SK-N-SH (cell line): ENCODE results near the gene KRTAP22-1. TPM values are rescaled to one million over a fixed set of nuclear protein-coding genes. Genes with fewer than 3 reads are reported as not detected.

ENCODE experiments used
- CTCF ChIA-PET: fragments of 300-600, 350-600 bp; formaldehyde crosslinking; extraction: SDS; loops from one replicate; lab custom pipeline; 2021; lab: Yijun Ruan, JAX
- POLR2A ChIA-PET: fragments of 350-600 bp; sonication (Branson Sonifier 250); formaldehyde crosslinking; extraction: SDS; loops from one replicate; lab custom pipeline; 2020; ENCODE audit warnings: antibody characterized with exemption, inconsistent platforms; lab: Yijun Ruan, JAX
- DNase-seq: peaks from one replicate; pipeline ENCODE4 v3.0.0; 2012
- H2AFZ ChIP-seq: fragments of 200-600 bp; sonication (generic); 2 replicates; pipeline ENCODE4 v1.8.1; 2016; ENCODE audit warnings: antibody characterized with exemption, mild to moderate bottlenecking, low read depth
- H3F3A ChIP-seq: fragments of 200-600 bp; sonication (generic); replicated peaks from 2 replicates; pipeline ENCODE3; 2016; ENCODE audit warnings: antibody characterized with exemption, mild to moderate bottlenecking; ENCODE audit not compliant: insufficient read depth
- H3K27ac ChIP-seq, 2 experiments: fragments of 200-500 bp in 1 of 2; fragments of 200-600 bp in 1 of 2; sonication (Bioruptor generic) in 1 of 2; sonication (generic), shearing (Covaris generic) in 1 of 2; 2 replicates each; pipeline versions ENCODE4 v1.5.1 to v1.6.1; 2014 to 2016; ENCODE audit warnings: low read depth in 2 of 2, inconsistent platforms in 1 of 2, low read length in 1 of 2, mild to moderate bottlenecking in 1 of 2, mixed read lengths in 1 of 2
- H3K27me3 ChIP-seq: fragments of 200-600 bp; sonication (generic), shearing (Covaris generic); 2 replicates; pipeline ENCODE4 v1.6.1; 2016; ENCODE audit warnings: mixed run types; ENCODE audit not compliant: insufficient read depth
- H3K36me3 ChIP-seq, 2 experiments: fragments of 200-500 bp in 1 of 2; fragments of 200-600 bp in 1 of 2; sonication (Bioruptor generic) in 1 of 2; sonication (generic) in 1 of 2; replicated peaks in 1 of 2; 2 replicates each; pipeline versions ENCODE3 to v1.5.1; 2014 to 2016; ENCODE audit warnings: low read length in 1 of 2, mild to moderate bottlenecking in 1 of 2; ENCODE audit not compliant: insufficient read depth in 2 of 2, control insufficient read depth in 1 of 2
- H3K4me1 ChIP-seq, 2 experiments: fragments of 200-500 bp in 1 of 2; fragments of 200-600 bp in 1 of 2; sonication (Bioruptor generic) in 1 of 2; sonication (generic), shearing (Covaris generic) in 1 of 2; 2 replicates each; pipeline versions ENCODE4 v1.5.1 to v1.6.1; 2014 to 2016; ENCODE audit warnings: low read depth in 1 of 2, low read length in 1 of 2, mixed run types in 1 of 2; ENCODE audit not compliant: insufficient read depth in 2 of 2, control insufficient read depth in 1 of 2
- H3K4me2 ChIP-seq: fragments of 200-600 bp; sonication (generic), shearing (Covaris generic); 2 replicates; pipeline ENCODE4 v1.6.1; 2017; ENCODE audit warnings: mixed run types
- H3K4me3 ChIP-seq, 2 experiments: fragments of 200-500 bp in 1 of 2; fragments of 200-600 bp in 1 of 2; sonication (Bioruptor generic) in 1 of 2; sonication (generic), shearing (Covaris generic) in 1 of 2; 2 replicates each; pipeline versions ENCODE4 v1.5.1 to v1.8.1; 2014 to 2016; ENCODE audit warnings: low read depth in 2 of 2, inconsistent platforms in 1 of 2, low read length in 1 of 2, mild to moderate bottlenecking in 1 of 2, mixed read lengths in 1 of 2, moderate library complexity in 1 of 2
- H3K79me2 ChIP-seq: fragments of 200-600 bp; sonication (generic); 2 replicates; pipeline ENCODE4 v1.8.1; 2017; ENCODE audit warnings: mild to moderate bottlenecking; ENCODE audit not compliant: insufficient read depth
- H3K9ac ChIP-seq: fragments of 200-600 bp; sonication (generic); 2 replicates; pipeline ENCODE4 v1.6.1; 2017; ENCODE audit warnings: mixed run types
- H3K9me2 ChIP-seq: fragments of 200-600 bp; sonication (generic); 2 replicates; pipeline ENCODE4 v1.6.1; 2017; ENCODE audit warnings: mixed run types
- H3K9me3 ChIP-seq: fragments of 200-600 bp; sonication (generic); 2 replicates; pipeline ENCODE4 v1.6.1; 2017; ENCODE audit warnings: mixed run types, mild to moderate bottlenecking, moderate library complexity
- H4K20me1 ChIP-seq: fragments of 200-600 bp; sonication (generic); 2 replicates; pipeline ENCODE4 v1.6.1; 2017; ENCODE audit warnings: mild to moderate bottlenecking, mixed run types; ENCODE audit not compliant: insufficient read depth
- CHD2 ChIP-seq: fragments of 150-350 bp; IDR thresholded peaks from 2 replicates; pipeline ENCODE4 v1.6.1; 2018; ENCODE audit warnings: low read length; ENCODE audit not compliant: partially characterized antibody
- ELF1 ChIP-seq: IDR thresholded peaks from 2 replicates; pipeline ENCODE4 v1.4.0; 2012
- EP300 ChIP-seq, 2 experiments: IDR thresholded peaks; 2 replicates each; pipeline versions ENCODE4 v1.4.0 to v1.6.1; 2012; ENCODE audit warnings: borderline replicate concordance in 1 of 2, low read depth in 1 of 2, low read length in 1 of 2
- EZH2phosphoT487 ChIP-seq: fragments of 200-600 bp; sonication (generic); IDR thresholded peaks from 2 replicates; pipeline ENCODE4 v1.6.1; 2017; ENCODE audit warnings: low read depth, mixed run types, mild to moderate bottlenecking, antibody characterized with exemption, moderate library complexity, borderline replicate concordance
- FOXJ3 ChIP-seq: sonication (generic); formaldehyde crosslinking; IDR thresholded peaks from 2 replicates; pipeline ENCODE4 v1.5.1; 2020; ENCODE audit warnings: mild to moderate bottlenecking, missing genetic modification reagents
- GABPA ChIP-seq: IDR thresholded peaks from 2 replicates; pipeline ENCODE4 v1.4.0; 2012; ENCODE audit warnings: low read depth, mild to moderate bottlenecking
- GATA2 ChIP-seq: sonication (generic); formaldehyde crosslinking; IDR thresholded peaks from 2 replicates; pipeline ENCODE4 v1.5.0; 2020; ENCODE audit warnings: mild to moderate bottlenecking, missing genetic modification reagents
- JUND ChIP-seq: IDR thresholded peaks from 2 replicates; pipeline ENCODE4 v1.4.0; 2012
- MEF2A ChIP-seq: IDR thresholded peaks from 2 replicates; pipeline ENCODE4 v1.4.0; 2012; ENCODE audit warnings: low read depth, borderline replicate concordance
- RAD21 ChIP-seq: IDR thresholded peaks from 2 replicates; pipeline ENCODE4 v1.6.1; 2012; ENCODE audit warnings: mild to moderate bottlenecking, low read length
- RXRA ChIP-seq: IDR thresholded peaks from 2 replicates; pipeline ENCODE4 v1.4.0; 2012; ENCODE audit warnings: low read depth, mild to moderate bottlenecking, borderline replicate concordance
- SIN3A ChIP-seq: IDR thresholded peaks from 2 replicates; pipeline ENCODE4 v1.6.1; 2012; ENCODE audit warnings: low read depth, mild to moderate bottlenecking, low read length, moderate library complexity, borderline replicate concordance
- SMC3 ChIP-seq: IDR thresholded peaks from 2 replicates; pipeline ENCODE4 v1.6.1; 2012; ENCODE audit warnings: low read depth, low read length, improper control_type of control experiment
- TEAD4 ChIP-seq: IDR thresholded peaks from 2 replicates; pipeline ENCODE4 v1.4.0; 2012; ENCODE audit warnings: mild to moderate bottlenecking, borderline replicate concordance; ENCODE audit not compliant: insufficient read depth
- YY1 ChIP-seq: IDR thresholded peaks from 2 replicates; pipeline ENCODE4 v1.4.0; 2012; ENCODE audit warnings: low read depth, mild to moderate bottlenecking
- WGBS: methylation state at CpG from one replicate; pipeline ENCODE4 v1.1.6; 2017; ENCODE audit warnings: low lambda C conversion rate; 5-methylcytosine and 5-hydroxymethylcytosine counted together
- polyA plus RNA-seq, 3 experiments: library from polyadenylated mRNA; depleted of rRNA; stranded (reverse); fragments of >200 nt; gene quantifications; 2 replicates each; pipeline ENCODE4 v1.2.3, GENCODE V29; 2012
- TF ChIP-seq, protein P1 (sequence below): fragments of 150-350 bp; IDR thresholded peaks from 2 replicates; pipeline ENCODE4 v1.6.1; 2016; ENCODE audit warnings: mild to moderate bottlenecking, low read depth, low read length
- TF ChIP-seq, protein P2 (sequence below): fragments of 200-600 bp; sonication (generic); IDR thresholded peaks from 2 replicates; pipeline ENCODE4 v1.6.1; 2017; ENCODE audit warnings: antibody characterized with exemption, mild to moderate bottlenecking, moderate library complexity
- TF ChIP-seq, protein P3 (sequence below): fragments of 150-350 bp; IDR thresholded peaks from 2 replicates; pipeline ENCODE4 v1.6.1; 2017; ENCODE audit warnings: antibody characterized with exemption, low read length, low read depth, borderline replicate concordance
- TF ChIP-seq, protein P4 (sequence below): IDR thresholded peaks from 2 replicates; pipeline ENCODE4 v1.4.0; 2012; ENCODE audit warnings: low read depth
- TF ChIP-seq, protein P5 (sequence below): IDR thresholded peaks from 2 replicates; pipeline ENCODE4; 2012

Gene KRTAP22-1
- polyA plus RNA-seq, 1 of the 3 experiments (the other 2 are of a cell fraction): not detected

DNA sequence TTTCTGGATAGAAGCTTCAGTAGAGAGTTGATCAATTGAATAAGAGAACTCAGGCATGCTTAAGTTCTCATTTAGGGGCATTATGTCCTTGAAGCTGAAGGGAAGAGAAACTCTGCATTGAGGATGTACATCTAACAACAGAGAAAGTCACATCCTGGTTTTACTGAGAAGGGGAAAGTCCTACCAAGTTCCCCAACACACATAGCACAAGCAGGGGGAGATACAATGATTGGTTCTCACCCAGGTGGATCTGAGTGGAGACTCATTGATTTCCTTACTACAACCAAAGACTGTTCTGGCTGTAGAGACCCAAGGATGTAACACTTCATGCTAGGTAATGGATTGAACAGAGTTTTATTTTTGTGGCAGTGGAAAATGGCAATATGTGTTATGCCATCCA lies 14.3 kb downstream of the KRTAP22-1 start:
- H3F3A ChIP-seq: no peaks in the 10 kb centered on the region
- no peak overlapping the region for H2AFZ ChIP-seq
- ChIA-PET CTCF (no interaction called here), POLR2A (no interaction called here)
- no peaks in the 10 kb centered on the region for H3K79me2 ChIP-seq
- no peaks in the 10 kb centered on the region for H3K9me2 ChIP-seq
- no peak overlapping the region for H3K27ac ChIP-seq
- no peak for DNase-seq
- H3K4me1 ChIP-seq: no peaks in the 10 kb centered on the region
- no peaks in the 10 kb centered on the region for H4K20me1 ChIP-seq
- H3K27me3 ChIP-seq: no peaks in the 10 kb centered on the region
- H3K9me3 ChIP-seq: no peaks in the 10 kb centered on the region
- no peak for TF ChIP-seq FOXJ3 (CRISPR knock-in tag)
- TF ChIP-seq, all 33 proteins: peak for 0
- no peak overlapping the region for H3K9ac ChIP-seq
- H3K36me3 ChIP-seq: no peaks in the 10 kb centered on the region
- no peak overlapping the region for H3K4me3 ChIP-seq
- no peak overlapping the region for H3K4me2 ChIP-seq

DNA sequence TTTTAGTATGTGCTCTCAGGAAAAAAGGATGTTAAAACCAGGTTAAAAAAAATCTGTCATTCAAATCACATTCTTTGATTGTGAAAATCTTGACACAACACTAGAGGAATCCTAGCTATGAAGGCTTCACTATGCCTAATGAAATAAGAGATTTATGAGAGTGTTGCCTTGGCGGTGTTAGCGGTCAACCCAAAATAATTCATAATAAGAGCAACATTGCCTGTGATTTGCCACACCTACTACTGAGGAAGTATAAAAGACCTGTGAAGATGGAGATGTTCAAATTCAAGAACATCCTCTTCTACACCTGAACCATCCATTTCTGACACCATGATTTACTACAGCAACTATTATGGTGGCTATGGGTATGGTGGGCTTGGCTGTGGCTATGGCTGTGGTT lies 15.2 kb downstream of the KRTAP22-1 start, which contains the start of gene KRTAP20-1:
KRTAP20-1 (plus strand) TSS at position 301 of the 400 bp plus-strand sequence; CDS start at position 331, 30 bp downstream.
- TF ChIP-seq RAD21 (no peak), GATA2 (CRISPR knock-in tag) (no peak), TEAD4 (no peak), SMC3 (no peak), GABPA (no peak), EP300 (IDR thresholded peaks at IDR 0.05; ENCODE audit: borderline replicate concordance in 1 of 2, low read depth in 1 of 2, low read length in 1 of 2) (no peak), FOXJ3 (CRISPR knock-in tag) (no peak), MEF2A (no peak), ELF1 (no peak), CHD2 (no peak), SIN3A (no peak), YY1 (no peak), RXRA (no peak), EZH2phosphoT487 (no peak), JUND (no peak)
- TF ChIP-seq, protein P1, sequence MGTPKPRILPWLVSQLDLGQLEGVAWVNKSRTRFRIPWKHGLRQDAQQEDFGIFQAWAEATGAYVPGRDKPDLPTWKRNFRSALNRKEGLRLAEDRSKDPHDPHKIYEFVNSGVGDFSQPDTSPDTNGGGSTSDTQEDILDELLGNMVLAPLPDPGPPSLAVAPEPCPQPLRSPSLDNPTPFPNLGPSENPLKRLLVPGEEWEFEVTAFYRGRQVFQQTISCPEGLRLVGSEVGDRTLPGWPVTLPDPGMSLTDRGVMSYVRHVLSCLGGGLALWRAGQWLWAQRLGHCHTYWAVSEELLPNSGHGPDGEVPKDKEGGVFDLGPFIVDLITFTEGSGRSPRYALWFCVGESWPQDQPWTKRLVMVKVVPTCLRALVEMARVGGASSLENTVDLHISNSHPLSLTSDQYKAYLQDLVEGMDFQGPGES: no peak
- TF ChIP-seq, protein P2, sequence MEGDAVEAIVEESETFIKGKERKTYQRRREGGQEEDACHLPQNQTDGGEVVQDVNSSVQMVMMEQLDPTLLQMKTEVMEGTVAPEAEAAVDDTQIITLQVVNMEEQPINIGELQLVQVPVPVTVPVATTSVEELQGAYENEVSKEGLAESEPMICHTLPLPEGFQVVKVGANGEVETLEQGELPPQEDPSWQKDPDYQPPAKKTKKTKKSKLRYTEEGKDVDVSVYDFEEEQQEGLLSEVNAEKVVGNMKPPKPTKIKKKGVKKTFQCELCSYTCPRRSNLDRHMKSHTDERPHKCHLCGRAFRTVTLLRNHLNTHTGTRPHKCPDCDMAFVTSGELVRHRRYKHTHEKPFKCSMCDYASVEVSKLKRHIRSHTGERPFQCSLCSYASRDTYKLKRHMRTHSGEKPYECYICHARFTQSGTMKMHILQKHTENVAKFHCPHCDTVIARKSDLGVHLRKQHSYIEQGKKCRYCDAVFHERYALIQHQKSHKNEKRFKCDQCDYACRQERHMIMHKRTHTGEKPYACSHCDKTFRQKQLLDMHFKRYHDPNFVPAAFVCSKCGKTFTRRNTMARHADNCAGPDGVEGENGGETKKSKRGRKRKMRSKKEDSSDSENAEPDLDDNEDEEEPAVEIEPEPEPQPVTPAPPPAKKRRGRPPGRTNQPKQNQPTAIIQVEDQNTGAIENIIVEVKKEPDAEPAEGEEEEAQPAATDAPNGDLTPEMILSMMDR: no peak
- TF ChIP-seq, protein P3, sequence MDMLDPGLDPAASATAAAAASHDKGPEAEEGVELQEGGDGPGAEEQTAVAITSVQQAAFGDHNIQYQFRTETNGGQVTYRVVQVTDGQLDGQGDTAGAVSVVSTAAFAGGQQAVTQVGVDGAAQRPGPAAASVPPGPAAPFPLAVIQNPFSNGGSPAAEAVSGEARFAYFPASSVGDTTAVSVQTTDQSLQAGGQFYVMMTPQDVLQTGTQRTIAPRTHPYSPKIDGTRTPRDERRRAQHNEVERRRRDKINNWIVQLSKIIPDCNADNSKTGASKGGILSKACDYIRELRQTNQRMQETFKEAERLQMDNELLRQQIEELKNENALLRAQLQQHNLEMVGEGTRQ: no peak
- TF ChIP-seq, protein P4, sequence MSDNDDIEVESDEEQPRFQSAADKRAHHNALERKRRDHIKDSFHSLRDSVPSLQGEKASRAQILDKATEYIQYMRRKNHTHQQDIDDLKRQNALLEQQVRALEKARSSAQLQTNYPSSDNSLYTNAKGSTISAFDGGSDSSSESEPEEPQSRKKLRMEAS: no peak
- TF ChIP-seq, protein P5, sequence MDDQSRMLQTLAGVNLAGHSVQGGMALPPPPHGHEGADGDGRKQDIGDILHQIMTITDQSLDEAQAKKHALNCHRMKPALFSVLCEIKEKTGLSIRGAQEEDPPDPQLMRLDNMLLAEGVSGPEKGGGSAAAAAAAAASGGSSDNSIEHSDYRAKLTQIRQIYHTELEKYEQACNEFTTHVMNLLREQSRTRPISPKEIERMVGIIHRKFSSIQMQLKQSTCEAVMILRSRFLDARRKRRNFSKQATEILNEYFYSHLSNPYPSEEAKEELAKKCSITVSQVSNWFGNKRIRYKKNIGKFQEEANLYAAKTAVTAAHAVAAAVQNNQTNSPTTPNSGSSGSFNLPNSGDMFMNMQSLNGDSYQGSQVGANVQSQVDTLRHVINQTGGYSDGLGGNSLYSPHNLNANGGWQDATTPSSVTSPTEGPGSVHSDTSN: no peak
- TF ChIP-seq, all 33 proteins: peak for 0
- H3K9me3 ChIP-seq: no peaks in the 10 kb centered on the region
- H3K4me2 ChIP-seq: no peak within 1 kb of the TSS
- no peak within 1 kb of the TSS for H3K27ac ChIP-seq
- ChIA-PET POLR2A (no interaction called here), CTCF (no interaction called here)
- no peaks in the 10 kb centered on the region for H3K27me3 ChIP-seq
- H3K79me2 ChIP-seq: no peaks in the 10 kb centered on the region
- no peaks in the 10 kb centered on the region for H3K9me2 ChIP-seq
- no peak for DNase-seq
- no peaks in the 10 kb centered on the region for H3F3A ChIP-seq
- WGBS: 20% methylated on average over 2 of the region's 2 CpGs
- H2AFZ ChIP-seq: no peak within 1 kb of the TSS
- no peak within 1 kb of the TSS for H3K9ac ChIP-seq
- no peaks in the 10 kb centered on the region for H3K4me1 ChIP-seq
- no peak within 1 kb of the TSS for H3K4me3 ChIP-seq
- no peaks in the 10 kb centered on the region for H4K20me1 ChIP-seq
- H3K36me3 ChIP-seq: no peaks in the 10 kb centered on the region
